CD4-positive, alpha-beta T cell treated with Interleukin-4 for 1 hour (primary cell): ENCODE results near the gene BPGM.
A peak's percentile ranks its signal among the peaks of the same experiment; 100 is the strongest.
"Not testable (repeated sequence)": the region's sequence is repeated elsewhere in the genome, so short reads cannot be mapped to it uniquely, and the experiment has no call there.

Source experiments
- DNase-seq, 2 donors: peaks; one replicate each; pipeline ENCODE4 v3.0.0-alpha.2; 2020 to 2022

BPGM gene

DNA sequence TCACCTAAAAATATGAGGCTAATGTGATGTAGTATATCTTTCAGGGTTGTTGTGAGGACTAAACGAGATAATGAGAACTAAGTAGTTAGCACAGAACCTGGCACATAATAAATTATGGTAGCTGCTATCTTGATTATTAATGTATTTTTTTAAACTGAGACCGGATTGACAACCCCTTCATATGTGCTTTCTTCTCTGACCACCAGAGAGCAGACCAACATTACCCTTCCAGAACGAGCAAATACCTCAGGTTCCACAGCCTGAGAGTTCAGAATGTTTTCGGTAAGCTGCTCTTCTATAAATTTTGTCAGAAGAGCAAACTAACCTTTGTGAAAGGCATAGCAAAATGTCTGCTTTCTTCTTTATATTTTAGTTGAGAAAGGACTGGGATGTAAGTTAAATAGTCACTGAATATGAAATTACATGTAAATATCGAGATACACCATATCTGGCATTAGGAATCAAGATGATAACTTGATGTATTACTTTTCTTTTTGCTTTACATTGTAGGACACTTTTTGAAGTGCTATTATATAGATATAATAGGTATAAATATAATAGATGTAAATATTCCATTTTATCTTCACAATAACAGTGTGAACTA lies 13.6 kb upstream of the BPGM start:
- peak; percentile 39 to 73 for DNase-seq

DNA sequence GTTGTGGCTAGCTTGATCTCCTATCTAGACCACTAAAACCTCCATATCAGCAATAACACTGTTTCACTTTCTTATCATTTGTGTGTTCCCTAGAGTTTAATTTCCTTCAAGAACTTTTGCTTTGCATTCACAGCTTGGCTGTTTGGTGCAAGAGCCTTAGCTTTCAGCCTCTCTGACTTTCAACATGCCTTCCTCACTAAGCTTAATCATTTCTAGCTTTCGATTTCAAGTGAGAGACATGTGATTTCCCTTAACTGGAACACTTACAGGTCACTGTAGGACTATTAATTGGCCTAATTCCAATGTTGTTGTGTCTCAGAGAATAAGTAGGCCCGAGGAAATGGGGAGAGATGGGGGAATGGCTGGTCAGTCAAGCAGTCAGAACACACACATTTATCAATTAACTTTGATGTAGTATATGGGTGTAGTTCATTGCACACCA lies 10.6 kb upstream of the BPGM start:
- peak in 1 of 2 donors; percentile 44 for DNase-seq

DNA sequence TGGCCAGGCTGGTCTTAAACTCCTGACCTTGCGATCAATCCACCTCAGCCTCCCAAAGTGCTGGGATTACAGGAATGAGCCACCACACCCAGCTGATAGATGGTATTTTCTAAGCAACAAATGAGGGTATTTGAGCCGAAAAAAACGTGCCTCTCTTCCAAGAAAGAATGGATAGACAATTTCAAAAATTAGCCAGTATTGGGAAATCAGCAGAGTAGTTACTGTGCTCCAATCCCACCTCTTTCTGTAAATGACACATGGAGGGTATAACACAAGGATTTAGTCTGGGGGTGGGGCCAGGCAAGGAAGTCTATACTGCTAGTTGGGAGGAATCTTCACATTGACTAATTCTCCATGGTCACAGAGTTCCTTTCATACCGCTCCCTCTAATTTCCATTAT lies 9.2 kb upstream of the BPGM start:
- no peak for DNase-seq

DNA sequence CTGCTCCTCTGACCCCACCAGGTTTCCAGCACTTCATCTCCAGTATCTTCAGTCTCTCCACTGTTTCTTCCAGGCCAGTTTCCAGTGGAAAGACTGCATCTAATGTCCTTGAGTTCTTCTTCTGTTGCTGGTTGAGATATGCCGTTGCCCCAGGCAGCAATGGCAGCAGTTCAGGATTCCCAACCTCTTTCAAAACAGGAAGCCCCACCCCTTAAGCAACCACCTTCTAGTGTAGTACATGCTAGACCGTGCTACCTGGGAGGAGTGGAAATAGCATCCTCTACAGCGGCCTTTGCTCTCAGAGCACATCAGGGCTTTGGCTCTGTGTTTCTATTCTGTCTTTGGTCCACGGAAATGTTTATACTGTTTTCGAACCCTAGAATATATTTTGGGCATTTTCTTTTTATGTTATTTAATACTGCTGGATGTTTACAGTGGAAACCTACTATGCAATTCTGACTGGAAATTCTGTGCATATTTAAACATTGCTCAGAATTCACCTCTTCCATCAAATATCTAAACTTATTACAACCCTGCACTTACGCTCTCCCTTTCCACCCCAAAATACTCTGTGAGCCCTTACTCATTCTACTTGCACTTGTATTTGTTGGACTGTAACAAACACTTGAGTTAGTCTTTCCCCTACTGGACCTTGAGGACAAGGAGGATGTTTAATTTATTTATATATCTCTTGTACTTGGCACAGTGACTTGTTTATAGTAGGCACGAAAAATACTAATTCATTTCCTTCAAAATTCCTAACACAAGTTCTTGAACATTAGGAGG lies 8.5 kb upstream of the BPGM start:
- DNase-seq = no peak

DNA sequence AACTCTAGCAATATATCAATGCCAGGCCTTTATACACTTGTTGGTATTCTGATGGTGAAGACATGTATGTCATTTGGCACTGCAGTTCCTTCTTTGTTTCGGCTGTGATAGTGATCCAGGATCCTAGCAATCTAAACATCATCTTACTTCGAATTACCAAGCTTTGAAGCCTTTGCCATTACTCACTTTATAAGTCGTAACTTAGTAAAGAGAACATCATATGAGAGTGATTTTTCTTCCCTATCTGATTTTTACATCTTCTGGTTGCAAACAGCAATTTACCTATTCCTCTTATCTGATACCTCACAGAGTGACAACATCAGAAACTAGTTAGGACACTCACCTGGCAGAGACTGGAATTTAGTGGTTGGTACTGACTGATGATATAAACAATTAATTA lies 7.6 kb upstream of the BPGM start:
- no peak for DNase-seq

DNA sequence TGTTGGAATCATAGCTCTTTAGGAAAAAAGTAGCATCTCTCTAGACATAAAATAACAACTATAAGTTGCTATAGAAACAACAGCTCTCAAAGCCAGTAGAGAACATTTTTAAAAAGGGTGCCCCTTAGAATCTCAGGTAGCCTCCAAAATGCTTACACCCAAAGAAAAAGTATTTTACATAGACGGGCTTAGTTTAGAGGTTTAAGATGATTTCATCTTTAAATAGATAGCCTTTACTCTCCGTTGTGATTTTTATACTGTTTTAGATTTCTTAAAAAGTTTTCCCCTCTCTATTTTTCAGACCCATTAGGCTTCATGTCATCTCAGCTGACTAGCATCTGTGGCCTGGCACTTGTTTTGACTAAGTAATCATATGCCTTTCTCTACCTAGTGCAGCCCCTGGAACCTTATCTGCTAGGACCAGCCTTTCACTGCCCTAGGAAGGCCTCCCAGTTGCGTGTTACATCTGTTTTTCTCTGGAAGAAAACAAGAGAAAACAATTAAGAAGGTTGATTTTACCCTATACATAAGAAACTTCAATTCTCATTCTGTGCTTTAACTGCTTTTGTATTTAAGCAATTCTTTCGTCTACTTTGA lies 6.9 kb upstream of the BPGM start:
- DNase-seq = no peak

DNA sequence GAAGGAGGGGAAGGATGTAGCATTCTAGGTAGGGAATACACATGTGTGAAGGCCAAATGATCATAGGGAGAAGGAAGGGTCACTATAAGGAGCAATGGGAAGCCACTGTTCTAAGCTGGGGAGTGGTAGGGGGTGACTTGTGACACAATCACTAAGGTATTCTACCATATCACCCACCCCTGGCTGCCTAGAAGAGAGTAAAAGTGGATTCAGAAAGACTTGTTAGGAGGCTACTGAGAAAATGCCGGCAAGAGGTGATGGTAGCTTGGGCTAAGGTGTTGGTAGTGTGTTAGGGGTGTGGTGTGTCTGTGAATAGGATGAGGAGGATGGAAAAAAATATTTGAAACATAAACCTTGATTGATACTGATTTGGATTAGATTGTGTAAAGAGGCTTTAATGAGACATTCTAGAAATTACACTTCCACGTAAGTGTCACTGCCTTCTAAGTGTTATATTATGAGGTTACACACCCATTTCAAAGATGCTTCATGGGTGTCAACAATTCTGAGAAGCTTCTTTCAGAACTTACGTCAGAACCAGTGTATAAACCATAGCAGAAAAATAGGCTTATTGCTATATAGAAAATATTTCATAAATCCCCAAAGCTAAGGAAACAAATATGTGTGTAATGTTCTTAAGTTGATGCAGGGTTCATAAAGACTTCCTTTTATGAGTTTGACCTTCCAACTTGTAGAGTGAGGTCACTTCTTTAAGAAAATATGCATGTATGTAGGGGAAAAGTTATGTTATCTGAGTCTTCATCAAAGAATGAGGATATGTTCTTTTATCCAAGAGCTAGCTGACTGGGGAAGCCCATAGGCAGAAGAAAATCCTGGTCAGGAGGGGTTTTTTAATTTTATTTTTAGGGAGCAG lies 5.6 kb upstream of the BPGM start:
- DNase-seq = peak in 1 of 2 donors; percentile 52

DNA sequence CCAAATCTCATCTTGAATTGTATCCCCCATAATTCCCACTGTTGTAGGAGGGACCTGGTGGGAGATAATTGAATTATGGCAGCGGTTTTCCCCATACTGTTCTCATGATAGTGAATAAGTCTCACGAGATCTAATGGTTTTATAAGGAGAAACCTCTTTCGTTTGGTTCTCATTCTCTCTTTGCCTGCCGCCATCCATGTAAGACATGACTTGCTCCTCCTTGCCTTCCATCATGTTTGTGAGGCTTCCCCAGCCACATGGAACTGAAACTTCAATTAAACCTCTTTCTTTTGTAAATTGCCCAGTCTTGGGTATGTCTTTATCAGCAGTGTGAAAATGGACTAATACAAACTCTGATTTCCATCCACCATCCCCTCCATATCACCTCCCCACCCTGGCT lies 4.7 kb upstream of the BPGM start:
- not testable (repeated sequence) for DNase-seq

DNA sequence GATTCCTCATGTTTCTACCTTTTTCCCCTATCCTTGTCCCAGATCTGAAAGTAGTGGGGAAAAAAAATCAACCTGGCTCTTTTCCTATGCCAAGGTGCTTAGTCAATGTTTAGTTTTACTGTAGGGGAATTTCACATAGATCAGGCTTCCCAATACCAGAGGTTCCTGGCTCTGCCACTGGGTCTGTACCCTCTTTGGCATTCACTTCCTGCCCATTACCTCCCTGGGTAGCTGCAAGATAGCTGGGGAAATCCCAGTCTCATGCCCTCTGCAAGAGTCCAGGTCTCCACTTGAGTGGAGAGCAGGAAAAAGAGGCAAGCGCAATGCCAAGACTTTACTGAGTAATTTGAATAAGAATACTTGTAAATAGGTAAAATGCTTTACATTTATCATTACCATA lies 3.5 kb upstream of the BPGM start:
- DNase-seq = no peak

DNA sequence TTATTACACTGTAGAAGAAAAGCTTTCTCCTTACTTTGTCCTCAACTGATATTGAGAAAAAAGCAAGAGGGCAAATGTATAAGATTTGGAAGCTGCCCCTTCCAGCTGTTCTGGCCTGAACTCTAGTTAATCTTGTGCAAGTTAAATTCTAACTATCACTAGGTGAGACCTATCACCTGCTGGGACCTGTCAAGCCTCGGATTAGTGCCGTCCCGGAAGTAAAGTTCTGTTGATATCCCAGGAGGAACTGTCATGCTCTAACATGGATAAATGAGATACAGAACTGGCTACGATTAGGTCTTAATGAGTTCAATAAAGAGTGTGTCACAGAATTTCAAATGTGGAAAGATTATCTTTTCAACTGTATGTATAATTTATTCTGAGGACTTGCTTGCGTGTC lies 1.2 kb upstream of the BPGM start:
- DNase-seq = no peak

DNA sequence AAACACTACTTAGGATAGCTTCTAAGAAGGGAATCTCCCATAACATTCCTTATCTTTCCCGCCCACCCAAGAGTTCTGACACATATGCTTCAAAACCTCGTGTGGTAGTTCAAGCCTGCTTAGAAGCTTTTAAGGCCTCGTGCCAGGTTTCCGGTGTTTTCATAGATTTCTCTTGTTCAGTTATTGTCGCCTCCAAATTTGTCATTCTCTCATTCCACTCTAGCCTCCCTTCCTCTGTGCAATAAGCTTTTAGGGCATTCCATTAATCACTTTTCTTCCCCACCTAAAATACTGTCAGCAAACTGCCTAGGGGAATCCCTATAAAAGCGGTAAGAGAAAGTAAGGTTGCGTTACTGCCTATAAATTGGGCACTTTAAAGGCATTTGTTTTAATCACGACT lies 718 bp upstream of the BPGM start:
- DNase-seq = no peak

DNA sequence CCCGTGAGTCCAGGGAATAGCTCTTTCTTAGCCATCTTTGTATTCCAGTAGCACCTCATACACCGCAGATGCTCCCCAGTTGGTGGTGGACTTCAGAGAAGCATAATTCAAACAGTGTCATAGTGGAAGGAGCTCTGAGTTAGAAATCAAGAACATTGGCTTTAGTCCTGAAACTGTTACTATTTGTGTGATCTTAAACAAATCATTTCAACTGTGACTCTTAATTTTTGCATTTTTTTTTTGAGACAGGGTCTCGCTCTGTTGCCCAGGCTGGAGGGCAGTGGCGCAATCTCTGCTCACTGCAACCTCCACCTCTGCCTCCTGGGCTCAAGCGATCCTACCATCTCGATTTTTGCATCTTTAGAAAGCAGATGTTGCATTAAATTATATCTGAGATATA lies 1.8 kb downstream of the BPGM start:
- no peak for DNase-seq

DNA sequence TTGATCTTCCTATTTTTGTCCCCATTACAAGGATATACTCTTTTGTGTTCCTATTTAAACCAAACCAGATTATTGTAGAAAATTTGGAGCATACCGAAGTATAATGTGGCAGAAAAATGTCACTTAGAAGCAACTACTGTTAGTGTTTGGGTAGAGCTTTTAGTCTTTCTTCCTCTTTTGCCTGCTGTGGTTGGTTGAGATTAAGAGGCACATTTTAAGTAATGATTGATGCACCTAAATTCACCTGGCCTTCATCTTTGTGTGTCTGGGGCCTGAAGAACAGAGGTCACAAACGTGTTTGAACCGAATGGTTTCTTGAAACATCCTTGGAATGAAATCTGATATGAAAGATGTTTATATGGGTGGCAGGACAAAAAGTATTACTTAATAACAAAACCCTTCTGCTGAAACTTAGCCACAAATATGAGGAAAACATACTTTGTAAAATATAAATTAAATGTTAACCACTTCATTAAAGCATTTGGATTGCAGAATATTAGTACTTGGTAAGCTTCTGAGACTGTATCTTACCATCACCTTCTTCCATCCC lies 2.6 kb downstream of the BPGM start:
- DNase-seq = no peak

DNA sequence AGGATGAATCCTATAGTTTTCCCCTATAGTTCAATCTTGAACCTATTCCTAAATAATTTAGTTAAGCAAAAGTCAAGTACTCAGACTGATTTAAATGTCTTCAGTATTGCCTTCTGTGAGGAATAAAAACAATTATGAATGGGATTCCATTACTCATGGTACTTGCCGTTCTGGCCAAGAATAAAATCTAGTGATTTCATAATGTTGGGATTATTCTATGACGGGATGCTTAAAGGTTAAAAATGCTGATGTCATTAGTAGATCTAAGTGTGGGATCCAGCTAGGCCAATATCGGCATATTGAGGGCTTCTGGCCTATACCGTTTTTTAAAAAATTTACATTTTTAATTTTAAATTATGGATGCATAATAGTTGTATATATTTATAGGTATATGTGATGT lies 5.3 kb downstream of the BPGM start:
- DNase-seq = no peak

DNA sequence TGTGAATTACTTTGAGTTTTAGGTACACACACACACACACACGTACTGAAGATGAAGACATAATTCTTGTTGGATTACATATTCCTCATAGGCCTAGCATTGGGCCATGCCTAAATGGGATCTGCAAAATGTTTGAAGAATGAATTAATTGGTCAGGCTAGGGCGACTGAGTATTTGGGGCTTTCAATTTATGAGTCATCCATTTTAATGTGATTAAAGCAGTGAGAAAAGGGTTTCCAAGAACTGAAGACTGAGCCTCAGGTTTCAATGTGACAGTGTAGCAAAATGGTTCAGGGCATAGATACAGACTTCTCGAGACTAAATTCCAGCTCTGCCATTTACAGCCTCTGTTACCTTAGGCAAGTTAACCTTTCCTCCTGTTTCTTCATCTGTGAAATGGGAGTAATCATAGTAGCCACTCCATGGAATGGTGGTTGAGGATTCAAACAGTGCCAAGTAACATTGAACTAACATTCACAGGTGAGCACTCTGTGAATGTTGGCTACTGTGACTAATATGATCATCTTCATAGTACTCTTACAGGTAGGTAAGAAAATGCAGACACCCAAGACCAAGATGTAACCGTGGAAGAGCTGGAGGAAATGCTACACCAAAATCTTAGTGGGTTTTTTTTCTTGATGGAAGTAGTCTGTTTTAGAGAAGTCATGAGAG lies 7.6 kb downstream of the BPGM start:
- DNase-seq = no peak

DNA sequence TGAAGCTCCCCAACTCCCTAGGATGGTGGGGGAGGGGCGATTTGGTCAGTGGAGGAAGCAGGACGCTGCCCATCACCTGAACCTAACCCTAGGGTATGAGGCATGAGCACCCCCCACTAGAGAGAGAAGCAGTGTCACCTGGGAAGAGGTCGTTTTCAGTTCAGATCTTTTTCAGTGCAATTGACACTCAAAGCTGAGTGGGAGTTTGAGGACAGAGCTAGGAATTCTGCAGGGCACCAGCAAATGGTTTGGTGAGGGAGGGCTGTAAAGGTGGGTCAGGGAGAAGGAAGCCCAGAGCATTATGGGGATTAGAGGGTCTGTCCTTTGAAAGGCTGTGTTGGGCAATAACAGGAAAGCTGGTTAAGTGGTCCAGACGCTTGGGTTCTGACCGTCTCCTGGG lies 10.9 kb downstream of the BPGM start:
- DNase-seq = no peak

DNA sequence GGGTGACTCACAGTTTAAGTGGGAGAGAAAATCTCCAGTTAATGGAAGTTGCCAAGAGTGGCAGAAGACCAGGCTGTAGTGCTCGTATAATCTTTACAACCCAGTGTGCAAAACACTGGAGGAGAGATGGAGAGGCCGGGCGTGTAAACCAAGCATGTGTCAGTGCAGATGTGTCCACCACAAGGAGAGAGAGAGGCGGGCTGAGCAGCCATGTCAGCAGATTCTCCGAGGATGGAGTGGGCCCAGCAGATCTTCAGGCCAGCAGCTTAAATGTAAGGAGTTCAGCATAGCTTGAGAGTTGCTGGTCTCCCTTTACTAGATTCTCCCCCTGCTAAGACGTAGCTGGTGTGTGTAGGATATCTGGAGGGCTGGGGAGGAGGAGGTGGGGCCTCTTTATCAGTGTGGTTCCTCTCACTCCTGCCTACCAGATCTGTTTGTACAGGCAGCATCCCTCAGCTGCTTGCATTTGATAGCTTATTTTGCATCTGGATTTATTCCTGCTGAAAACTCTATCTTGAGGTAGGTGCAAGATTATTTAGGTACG lies 13.7 kb downstream of the BPGM start:
- DNase-seq = no peak

DNA sequence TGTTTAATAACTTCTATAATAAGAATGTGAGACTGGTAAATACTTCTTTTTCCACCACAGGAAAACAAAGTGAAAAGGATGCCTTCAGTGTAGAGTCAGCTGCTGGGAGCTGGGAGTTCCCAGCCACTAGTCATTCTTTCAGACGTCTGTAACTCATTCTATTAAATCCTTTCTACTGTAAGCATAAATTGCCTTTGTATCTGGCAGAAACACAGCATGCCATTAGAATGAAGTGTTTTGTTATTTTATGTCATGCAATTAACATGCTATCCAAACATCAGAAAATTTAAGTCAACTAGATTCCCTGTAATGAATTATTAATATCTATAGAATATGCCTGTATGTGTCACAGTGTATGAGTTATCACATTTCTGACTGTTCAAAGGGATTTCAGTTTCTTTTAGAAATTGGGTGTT lies 14.3 kb downstream of the BPGM start:
- DNase-seq = no peak

DNA sequence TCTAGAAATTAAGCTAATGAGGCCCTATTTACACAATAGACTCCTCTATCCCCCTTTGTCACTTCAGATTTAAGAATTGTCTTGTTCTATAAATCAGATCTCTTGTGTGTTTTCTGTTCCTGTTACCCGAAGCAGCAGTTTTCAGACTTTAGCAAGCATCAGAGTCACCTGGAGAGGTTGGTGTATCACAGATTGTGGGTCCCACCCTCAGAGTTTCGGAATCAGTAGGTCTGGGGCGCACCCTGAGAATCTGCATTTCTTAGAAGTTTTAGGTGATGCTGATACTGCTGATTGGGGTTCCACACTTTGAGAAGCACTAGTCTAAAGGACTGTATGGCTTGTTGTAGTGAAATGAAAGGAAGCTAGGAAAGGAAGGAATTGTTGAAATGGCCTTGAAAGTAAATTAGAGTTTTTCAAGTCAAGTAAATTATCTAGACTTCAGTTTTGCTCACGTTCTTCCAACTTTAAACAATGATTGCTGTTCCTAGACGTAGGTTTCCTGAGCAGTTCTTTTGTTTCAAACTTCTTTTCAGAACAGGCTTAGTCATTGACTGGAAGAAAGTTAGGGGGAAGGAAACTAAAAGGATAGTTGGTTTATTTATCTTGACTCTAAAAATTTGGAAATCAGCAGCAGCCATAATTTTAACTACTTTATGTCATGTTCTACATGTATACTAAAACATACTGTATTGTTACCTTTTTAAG lies 15.7 kb downstream of the BPGM start:
- no peak for DNase-seq

DNA sequence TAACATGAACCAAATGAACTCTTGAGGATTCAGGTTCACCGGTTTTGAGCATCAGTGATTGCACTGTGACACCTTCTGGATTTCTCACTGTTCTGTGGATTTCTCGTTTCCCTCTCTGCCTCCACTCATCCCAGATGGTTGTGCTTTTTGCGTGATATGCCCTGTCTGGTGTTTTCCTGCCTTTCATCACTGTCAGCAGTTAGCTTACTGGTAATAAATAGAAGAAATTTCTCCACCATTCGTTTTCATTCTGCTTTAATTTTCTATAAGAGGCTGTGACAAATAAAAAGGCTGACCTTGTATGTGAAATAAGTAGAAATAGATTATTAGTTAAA lies 16.2 kb downstream of the BPGM start:
- no peak for DNase-seq

DNA sequence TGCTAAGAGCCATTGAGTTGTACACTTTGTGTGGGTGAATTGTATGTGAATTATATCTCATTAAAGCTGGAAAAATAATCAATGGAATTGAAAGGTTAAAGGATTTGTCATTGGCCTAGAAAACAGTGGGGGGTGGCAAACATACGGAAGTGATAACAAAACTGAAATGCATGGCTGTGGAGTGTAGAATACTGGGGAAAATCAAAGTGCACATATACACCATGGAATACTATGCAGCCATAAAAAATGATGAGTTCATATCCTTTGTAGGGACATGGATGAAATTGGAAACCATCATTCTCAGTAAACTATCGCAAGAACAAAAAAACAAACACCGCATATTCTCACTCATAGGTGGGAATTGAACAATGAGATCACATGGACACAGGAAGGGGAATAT lies 18.4 kb downstream of the BPGM start:
- DNase-seq = not testable (repeated sequence)

DNA sequence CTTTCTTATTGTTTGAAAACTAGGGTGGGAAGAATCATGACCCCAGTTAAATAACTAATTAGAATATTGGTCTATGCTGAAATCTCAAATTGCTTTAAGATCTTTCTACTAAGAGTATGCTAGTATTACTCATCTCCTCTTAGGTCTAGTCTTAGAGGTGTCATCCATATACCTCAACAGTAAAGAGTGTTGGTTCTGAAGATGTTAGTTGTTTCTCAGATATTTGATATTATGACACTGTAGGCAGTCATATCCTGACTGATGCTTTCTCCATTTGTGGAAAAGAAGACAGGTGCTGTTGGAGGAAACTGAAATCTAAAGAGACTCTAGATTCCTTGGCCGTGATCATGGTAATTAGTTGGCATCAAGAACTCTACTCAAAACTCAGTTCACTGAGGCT lies 21.2 kb downstream of the BPGM start:
- DNase-seq = no peak
